GM12878 (cell line): ENCODE measurements around the gene TSTD2.

Source experiments
- CEBPB ChIP-seq, 2 experiments: fragments of 150-350 bp in 1 of 2; IDR thresholded peaks; 2 replicates each; pipeline ENCODE4 v1.6.1; 2012 to 2014; ENCODE audit warnings: low read depth in 2 of 2, low read length in 2 of 2, borderline replicate concordance in 1 of 2, inconsistent platforms in 1 of 2
- CHD4 ChIP-seq: fragments of 200-600 bp; sonication (generic); IDR thresholded peaks from 2 replicates; pipeline ENCODE4 v1.6.1; 2016; ENCODE audit warnings: mild to moderate bottlenecking
- EP300 ChIP-seq, 2 experiments: fragments of 150-350 bp in 1 of 2; IDR thresholded peaks; 2 replicates each; pipeline ENCODE4 v1.6.1; 2011 to 2012; ENCODE audit warnings: low read depth in 2 of 2, low read length in 2 of 2, borderline replicate concordance in 1 of 2, improper control_type of control experiment in 1 of 2, inconsistent platforms in 1 of 2; ENCODE audit not compliant: control insufficient read depth in 1 of 2
- ETV6 ChIP-seq, 2 experiments: fragments of 450-650 bp in 1 of 2; IDR thresholded peaks in 1 of 2; conservative IDR thresholded peaks in 1 of 2; 2 replicates each; pipeline ENCODE4 v1.6.1; 2014; ENCODE audit warnings: antibody characterized with exemption in 1 of 2, borderline replicate concordance in 1 of 2, low read depth in 1 of 2, mild to moderate bottlenecking in 1 of 2, moderate library complexity in 1 of 2
- EZH2 ChIP-seq: IDR thresholded peaks from 2 replicates; pipeline ENCODE4 v1.6.1; 2012; ENCODE audit warnings: low read depth, mild to moderate bottlenecking, control low read depth, inconsistent platforms, low read length, borderline replicate concordance; ENCODE audit not compliant: control insufficient read depth
- FOS ChIP-seq: IDR thresholded peaks from 3 replicates; pipeline ENCODE4 v1.6.1; 2011; ENCODE audit warnings: borderline replicate concordance; ENCODE audit not compliant: insufficient read length; ENCODE audit errors: extremely low read depth
- HCFC1 ChIP-seq: fragments of 150-350 bp; IDR thresholded peaks from 2 replicates; pipeline ENCODE4 v1.6.1; 2014; ENCODE audit warnings: low read length
- MXI1 ChIP-seq: fragments of 150-350 bp; IDR thresholded peaks from 2 replicates; pipeline ENCODE4 v1.6.1; 2011; ENCODE audit warnings: low read depth, mild to moderate bottlenecking, inconsistent platforms, low read length, improper control_type of control experiment
- RAD51 ChIP-seq: fragments of 450-650 bp; IDR thresholded peaks from 2 replicates; pipeline ENCODE4 v1.6.1; 2016; ENCODE audit warnings: moderate library complexity, mild to moderate bottlenecking, inconsistent platforms
- TF ChIP-seq, protein P1 (sequence below), 3 experiments: IDR thresholded peaks in 2 of 3; conservative IDR thresholded peaks in 1 of 3; 2 replicates each; pipeline ENCODE4 v1.5.1; 2011; ENCODE audit warnings: low read depth in 3 of 3, low read length in 3 of 3, mild to moderate bottlenecking in 3 of 3, control low read depth in 2 of 3, moderate library complexity in 2 of 3, inconsistent platforms in 1 of 3, mixed read lengths in 1 of 3; ENCODE audit not compliant: control insufficient read depth in 2 of 3, insufficient read depth in 1 of 3; ENCODE audit errors: extremely low read depth in 1 of 3
- TF ChIP-seq, protein P2 (sequence below): fragments of 450-650 bp; IDR thresholded peaks from 2 replicates; pipeline ENCODE4 v1.6.1; 2016; ENCODE audit warnings: mild to moderate bottlenecking
- TF ChIP-seq, protein P3 (sequence below): IDR thresholded peaks from 2 replicates; pipeline ENCODE4 v1.6.1; 2011; ENCODE audit warnings: mild to moderate bottlenecking, low read depth, low read length, moderate library complexity; ENCODE audit not compliant: insufficient replicate concordance

DNA sequence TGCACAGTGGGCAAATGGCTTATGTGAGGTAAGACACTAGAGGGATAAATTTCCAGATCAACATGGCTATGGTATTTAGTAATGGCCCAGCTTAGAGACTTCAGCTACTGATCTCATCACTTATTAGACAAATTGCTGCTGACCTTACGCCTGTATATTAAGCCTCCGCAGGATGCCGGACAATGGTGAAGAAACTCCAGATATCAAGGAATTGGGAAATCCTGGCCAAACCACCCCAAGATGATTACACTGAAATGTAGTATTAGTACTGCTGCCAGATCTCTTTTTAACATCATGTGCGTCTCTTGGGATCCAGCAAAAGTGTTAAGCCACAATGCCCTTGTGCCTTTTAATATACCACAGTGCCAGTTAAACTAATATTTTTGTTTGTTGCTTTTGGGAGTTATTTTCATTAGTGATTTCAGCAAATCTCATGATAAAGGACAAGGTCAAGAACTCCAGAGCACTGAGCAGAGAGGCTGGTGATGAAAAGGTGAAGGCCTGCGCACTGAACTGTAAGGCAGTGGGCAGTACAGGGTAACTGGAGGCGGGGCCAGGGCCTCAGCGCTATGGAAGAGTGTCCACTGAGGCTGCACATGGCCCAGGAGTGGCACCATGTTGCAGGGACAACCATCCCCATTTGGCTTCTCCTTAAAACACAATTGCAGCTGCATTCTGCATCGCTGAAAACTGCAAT, 32.5 kb downstream of the TSTD2 start:
- no peak for TF ChIP-seq CEBPB (IDR thresholded peaks at IDR 0.05; ENCODE audit: borderline replicate concordance in 1 of 2, low read depth in 2 of 2, low read length in 2 of 2)
- TF ChIP-seq CHD4 = no peak
- TF ChIP-seq, protein P1, sequence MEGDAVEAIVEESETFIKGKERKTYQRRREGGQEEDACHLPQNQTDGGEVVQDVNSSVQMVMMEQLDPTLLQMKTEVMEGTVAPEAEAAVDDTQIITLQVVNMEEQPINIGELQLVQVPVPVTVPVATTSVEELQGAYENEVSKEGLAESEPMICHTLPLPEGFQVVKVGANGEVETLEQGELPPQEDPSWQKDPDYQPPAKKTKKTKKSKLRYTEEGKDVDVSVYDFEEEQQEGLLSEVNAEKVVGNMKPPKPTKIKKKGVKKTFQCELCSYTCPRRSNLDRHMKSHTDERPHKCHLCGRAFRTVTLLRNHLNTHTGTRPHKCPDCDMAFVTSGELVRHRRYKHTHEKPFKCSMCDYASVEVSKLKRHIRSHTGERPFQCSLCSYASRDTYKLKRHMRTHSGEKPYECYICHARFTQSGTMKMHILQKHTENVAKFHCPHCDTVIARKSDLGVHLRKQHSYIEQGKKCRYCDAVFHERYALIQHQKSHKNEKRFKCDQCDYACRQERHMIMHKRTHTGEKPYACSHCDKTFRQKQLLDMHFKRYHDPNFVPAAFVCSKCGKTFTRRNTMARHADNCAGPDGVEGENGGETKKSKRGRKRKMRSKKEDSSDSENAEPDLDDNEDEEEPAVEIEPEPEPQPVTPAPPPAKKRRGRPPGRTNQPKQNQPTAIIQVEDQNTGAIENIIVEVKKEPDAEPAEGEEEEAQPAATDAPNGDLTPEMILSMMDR (IDR thresholded peaks at IDR 0.05 in 2 of 3, conservative IDR thresholded peaks at IDR 0.05 in 1 of 3; ENCODE audit: control insufficient read depth in 2 of 3, extremely low read depth in 1 of 3, insufficient read depth in 1 of 3, low read depth in 3 of 3, low read length in 3 of 3) = no peak
- no peak for TF ChIP-seq EZH2
- TF ChIP-seq MXI1 = no peak
- TF ChIP-seq, protein P2, sequence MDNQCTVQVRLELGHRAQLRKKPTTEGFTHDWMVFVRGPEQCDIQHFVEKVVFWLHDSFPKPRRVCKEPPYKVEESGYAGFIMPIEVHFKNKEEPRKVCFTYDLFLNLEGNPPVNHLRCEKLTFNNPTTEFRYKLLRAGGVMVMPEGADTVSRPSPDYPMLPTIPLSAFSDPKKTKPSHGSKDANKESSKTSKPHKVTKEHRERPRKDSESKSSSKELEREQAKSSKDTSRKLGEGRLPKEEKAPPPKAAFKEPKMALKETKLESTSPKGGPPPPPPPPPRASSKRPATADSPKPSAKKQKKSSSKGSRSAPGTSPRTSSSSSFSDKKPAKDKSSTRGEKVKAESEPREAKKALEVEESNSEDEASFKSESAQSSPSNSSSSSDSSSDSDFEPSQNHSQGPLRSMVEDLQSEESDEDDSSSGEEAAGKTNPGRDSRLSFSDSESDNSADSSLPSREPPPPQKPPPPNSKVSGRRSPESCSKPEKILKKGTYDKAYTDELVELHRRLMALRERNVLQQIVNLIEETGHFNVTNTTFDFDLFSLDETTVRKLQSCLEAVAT = no peak
- TF ChIP-seq ETV6 (conservative IDR thresholded peaks at IDR 0.05 in 1 of 2, IDR thresholded peaks at IDR 0.05 in 1 of 2; ENCODE audit: borderline replicate concordance in 1 of 2, low read depth in 1 of 2) = no peak
- no peak for TF ChIP-seq HCFC1
- no peak for TF ChIP-seq EP300 (IDR thresholded peaks at IDR 0.05; ENCODE audit: borderline replicate concordance in 1 of 2, control insufficient read depth in 1 of 2, low read depth in 2 of 2, low read length in 2 of 2)
- no peak for TF ChIP-seq RAD51
- TF ChIP-seq, protein P3, sequence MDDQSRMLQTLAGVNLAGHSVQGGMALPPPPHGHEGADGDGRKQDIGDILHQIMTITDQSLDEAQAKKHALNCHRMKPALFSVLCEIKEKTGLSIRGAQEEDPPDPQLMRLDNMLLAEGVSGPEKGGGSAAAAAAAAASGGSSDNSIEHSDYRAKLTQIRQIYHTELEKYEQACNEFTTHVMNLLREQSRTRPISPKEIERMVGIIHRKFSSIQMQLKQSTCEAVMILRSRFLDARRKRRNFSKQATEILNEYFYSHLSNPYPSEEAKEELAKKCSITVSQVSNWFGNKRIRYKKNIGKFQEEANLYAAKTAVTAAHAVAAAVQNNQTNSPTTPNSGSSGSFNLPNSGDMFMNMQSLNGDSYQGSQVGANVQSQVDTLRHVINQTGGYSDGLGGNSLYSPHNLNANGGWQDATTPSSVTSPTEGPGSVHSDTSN = no peak
- TF ChIP-seq FOS = no peak
